Measurements from ENCODE around the gene CSNK1A1L. TPM values are rescaled to one million over a fixed set of nuclear protein-coding genes. Genes with fewer than 3 reads are reported as not detected.

Gene CSNK1A1L
- total and polyA plus RNA-seq, 10 of the 15 experiments (the other 5 are each of a cell fraction or from before 2014, with no cell fraction given) = not detected

DNA sequence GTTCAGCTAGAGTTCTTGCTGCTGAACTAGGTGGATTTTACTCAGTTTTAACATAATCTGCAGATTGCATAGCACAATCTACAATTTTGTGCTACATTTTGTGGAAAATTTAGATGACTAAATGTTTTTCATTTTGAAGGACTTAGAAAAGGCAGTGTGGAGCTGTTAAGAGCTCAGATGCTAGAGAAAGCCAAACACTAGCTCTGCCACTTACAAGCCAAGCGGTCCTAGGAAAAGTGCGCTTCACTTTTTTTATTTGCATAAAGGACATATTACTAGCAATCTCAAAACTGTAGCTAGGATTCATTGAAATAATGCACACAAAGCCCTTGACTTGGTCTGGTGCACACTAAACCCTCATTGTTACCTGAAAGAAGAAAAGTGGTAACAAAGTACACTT, 8.1 kb upstream of the CSNK1A1L start:
- 89% methylated on average over 2 of the region's 2 CpGs for WGBS (ENCODE audit: insufficient coverage, insufficient replicate concordance, low lambda C conversion rate, missing lambda C conversion rate)
- CTCF ChIA-PET = no interaction called here
- DNase-seq (ENCODE audit: low read depth, low spot score) = no peak
- intact Hi-C loops (cut with micrococcal nuclease; ENCODE audit: unreplicated experiment) (no loop called here), in situ Hi-C loops (cut with MboI) (no loop called here)
- Histone ChIP-seq H3K9me3 (replicated peaks; ENCODE audit: control insufficient read depth, insufficient read depth, low read length) (no peaks in the 10 kb centered on the region), H4K20me1 (ENCODE audit: control insufficient read depth, insufficient read depth) (no peaks in the 10 kb centered on the region), H3K79me2 (ENCODE audit: control insufficient read depth, insufficient read depth, low read length) (no peaks in the 10 kb centered on the region), H3K27me3 (replicated peaks in 1 of 2; ENCODE audit: control insufficient read depth in 2 of 2, insufficient read depth in 2 of 2, low read length in 1 of 2) (no peaks in the 10 kb centered on the region), H3K36me3 (ENCODE audit: control insufficient read depth in 2 of 2, insufficient read depth in 2 of 2, low read length in 1 of 2) (no peaks in the 10 kb centered on the region), H3K9ac (ENCODE audit: control insufficient read depth, insufficient read depth, low read length) (no peak overlapping the region), H3K4me2 (ENCODE audit: control insufficient read depth, insufficient read depth) (no peak overlapping the region), H3K4me3 (no peak overlapping the region), H2AFZ (ENCODE audit: control insufficient read depth, low read depth, low read length) (no peak overlapping the region), H3K4me1 (ENCODE audit: control insufficient read depth, insufficient read depth, low read length) (no peaks in the 10 kb centered on the region), H3K27ac (ENCODE audit: control insufficient read depth, insufficient read depth) (no peak overlapping the region)
- RAD21 ChIA-PET (ENCODE audit: unreplicated experiment) = no interaction called here
- POLR2A ChIA-PET = no interaction called here
- no TSS peak for BruUV-seq (replicated peaks)
- SMC1A ChIA-PET (ENCODE audit: uncharacterized antibody, unreplicated experiment) = no interaction called here
- ATAC-seq = no peak
- FAIRE-seq = no peak
- TF ChIP-seq CUX1 (IDR thresholded peaks at IDR 0.05; ENCODE audit: insufficient replicate concordance, low read depth, low read length) (no peak), STAT1 (conservative IDR thresholded peaks at IDR 0.05) (no peak), HDGF (IDR thresholded peaks at IDR 0.05) (no peak), ZBTB33 (IDR thresholded peaks at IDR 0.05) (no peak), POU2F2 (IDR thresholded peaks at IDR 0.05; ENCODE audit: borderline replicate concordance, low read depth, low read length) (no peak), PAX8 (IDR thresholded peaks at IDR 0.05) (no peak), GATAD2B (conservative IDR thresholded peaks at IDR 0.05; ENCODE audit: low read depth) (no peak), TCF7 (IDR thresholded peaks at IDR 0.05; ENCODE audit: borderline replicate concordance) (no peak), HDAC2 (IDR thresholded peaks at IDR 0.05) (no peak)
